ENCODE measurements around the gene PXDN. TPM values are rescaled to one million over a fixed set of nuclear protein-coding genes. Genes with fewer than 3 reads are reported as not detected.

PXDN gene
- total RNA-seq, 4 donors from 2014 or later, result 26.6 to 254 (median 59.8) TPM

- H3K27me3 ChIP-seq, result no peaks in the 10 kb centered on the region
- no peak overlapping the region for H3K27ac ChIP-seq
- intact Hi-C loops (cut with DNase I; ENCODE audit: low total_unique reads), result no loop called here
- no peaks in the 10 kb centered on the region for H3K36me3 ChIP-seq
- H3K4me3 ChIP-seq, result no peak overlapping the region
- DNase-seq, result peak; percentile 76 to 78
- no peaks in the 10 kb centered on the region for H3K9me3 ChIP-seq
- no peaks in the 10 kb centered on the region for H3K4me1 ChIP-seq
- TF ChIP-seq POLR2A (IDR thresholded peaks at IDR 0.05) (no peak), CTCF (IDR thresholded peaks at IDR 0.05) (peak; percentile 79 to 93 (median 84))
These were observed 6.8 kb upstream of the PXDN start for GRCh38 chr2:1750933-1751766.

GRCh38 chr2:1750270-1750932, 6.1 kb upstream of the PXDN start:
- intact Hi-C loops (cut with DNase I; ENCODE audit: low total_unique reads), result no loop called here
- no peak overlapping the region for H3K27ac ChIP-seq
- no peaks in the 10 kb centered on the region for H3K36me3 ChIP-seq
- H3K27me3 ChIP-seq, result no peaks in the 10 kb centered on the region
- H3K4me3 ChIP-seq, result no peak overlapping the region
- no peak for DNase-seq
- H3K4me1 ChIP-seq, result peaks cover 0 to 3% of the 10 kb centered on the region in 2 donors
- TF ChIP-seq POLR2A (IDR thresholded peaks at IDR 0.05) (no peak), CTCF (IDR thresholded peaks at IDR 0.05) (no peak)
- H3K9me3 ChIP-seq, result no peaks in the 10 kb centered on the region

- H3K36me3 ChIP-seq, result no peaks in the 10 kb centered on the region
- no peak overlapping the region for H3K4me3 ChIP-seq
- H3K4me1 ChIP-seq, result peaks cover 0 to 5% of the 10 kb centered on the region in 2 donors
- H3K27me3 ChIP-seq, result no peaks in the 10 kb centered on the region
- TF ChIP-seq POLR2A (IDR thresholded peaks at IDR 0.05) (no peak), CTCF (IDR thresholded peaks at IDR 0.05) (no peak)
- no peaks in the 10 kb centered on the region for H3K9me3 ChIP-seq
- intact Hi-C loops (cut with DNase I; ENCODE audit: low total_unique reads), result loop anchor here (10.0 kb wide), 3 partner anchors 65 to 155 kb away; no protein-coding TSS in a partner anchor
- no peak overlapping the region for H3K27ac ChIP-seq
- DNase-seq, result no peak
These were observed 5.3 kb upstream of the PXDN start for GRCh38 chr2:1749489-1750119.

GRCh38 chr2:1748741-1749488, 4.6 kb upstream of the PXDN start:
- Histone ChIP-seq H3K27ac (no peak overlapping the region), H3K4me1 (peaks cover 0 to 5% of the 10 kb centered on the region in 2 donors), H3K9me3 (no peaks in the 10 kb centered on the region), H3K36me3 (no peaks in the 10 kb centered on the region), H3K4me3 (no peak overlapping the region), H3K27me3 (no peaks in the 10 kb centered on the region)
- no peak for TF ChIP-seq POLR2A (IDR thresholded peaks at IDR 0.05)
- no peak for TF ChIP-seq CTCF (IDR thresholded peaks at IDR 0.05)
- no peak for DNase-seq
- intact Hi-C loops (cut with DNase I; ENCODE audit: low total_unique reads), result loop anchor here (10.0 kb wide), 3 partner anchors 66 to 154 kb away; no protein-coding TSS in a partner anchor
